Measurements from ENCODE around the gene TRMT44. TPM values are rescaled to one million over a fixed set of nuclear protein-coding genes. Genes with fewer than 3 reads are reported as not detected.
"Not testable (repeated sequence)": the region's sequence is repeated elsewhere in the genome, so short reads cannot be mapped to it uniquely, and the experiment has no call there.

Gene TRMT44
- polyA plus RNA-seq, 1 experiment: 7.1 TPM

DNA sequence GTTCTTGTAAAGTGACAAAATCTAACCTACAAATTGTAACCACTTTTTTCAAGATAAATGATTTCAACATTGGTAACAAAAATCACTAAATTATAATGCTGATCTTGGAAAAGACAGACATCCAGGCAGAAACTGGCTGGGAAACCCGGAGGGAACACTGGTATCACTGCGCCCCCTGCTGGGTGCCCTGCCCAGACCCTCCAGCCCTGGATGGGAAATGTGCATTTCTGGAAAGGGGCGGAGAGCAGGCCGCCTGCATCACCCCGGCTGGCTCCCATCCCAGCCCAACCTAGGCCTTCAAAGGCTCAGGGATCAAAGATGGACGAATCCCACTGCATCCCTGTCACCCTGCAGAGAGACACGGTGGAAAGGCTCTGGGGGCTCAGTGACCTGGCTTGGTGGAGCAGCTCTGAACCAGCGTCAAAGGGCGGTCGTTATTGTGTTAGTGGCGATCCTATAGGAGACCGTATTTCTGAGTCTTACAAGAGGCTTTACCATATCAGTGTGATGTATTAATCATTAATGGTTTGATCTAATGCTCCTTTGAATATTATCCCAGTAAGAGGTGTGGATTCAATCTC is 37.3 kb upstream of the TRMT44 start:
- POLR2A ChIA-PET: no interaction called here
- DNase-seq (ENCODE audit: low read depth): no peak
- CTCF ChIA-PET: interaction anchor here (0.7 to 6.3 kb wide), 34 partner anchors 9 to 226 kb away, joined by 3 to 76 read pairs (median 5); no protein-coding TSS in a partner anchor
- Histone ChIP-seq H3K27me3 (ENCODE audit: control insufficient read depth, insufficient read depth, low read length) (no peaks in the 10 kb centered on the region), H3K36me3 (ENCODE audit: control insufficient read depth, insufficient read depth, low read length) (peaks cover 19% of the 10 kb centered on the region), H3K4me3 (ENCODE audit: low read depth, low read length) (no peak overlapping the region)
- TF ChIP-seq, protein P1, sequence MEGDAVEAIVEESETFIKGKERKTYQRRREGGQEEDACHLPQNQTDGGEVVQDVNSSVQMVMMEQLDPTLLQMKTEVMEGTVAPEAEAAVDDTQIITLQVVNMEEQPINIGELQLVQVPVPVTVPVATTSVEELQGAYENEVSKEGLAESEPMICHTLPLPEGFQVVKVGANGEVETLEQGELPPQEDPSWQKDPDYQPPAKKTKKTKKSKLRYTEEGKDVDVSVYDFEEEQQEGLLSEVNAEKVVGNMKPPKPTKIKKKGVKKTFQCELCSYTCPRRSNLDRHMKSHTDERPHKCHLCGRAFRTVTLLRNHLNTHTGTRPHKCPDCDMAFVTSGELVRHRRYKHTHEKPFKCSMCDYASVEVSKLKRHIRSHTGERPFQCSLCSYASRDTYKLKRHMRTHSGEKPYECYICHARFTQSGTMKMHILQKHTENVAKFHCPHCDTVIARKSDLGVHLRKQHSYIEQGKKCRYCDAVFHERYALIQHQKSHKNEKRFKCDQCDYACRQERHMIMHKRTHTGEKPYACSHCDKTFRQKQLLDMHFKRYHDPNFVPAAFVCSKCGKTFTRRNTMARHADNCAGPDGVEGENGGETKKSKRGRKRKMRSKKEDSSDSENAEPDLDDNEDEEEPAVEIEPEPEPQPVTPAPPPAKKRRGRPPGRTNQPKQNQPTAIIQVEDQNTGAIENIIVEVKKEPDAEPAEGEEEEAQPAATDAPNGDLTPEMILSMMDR (IDR thresholded peaks at IDR 0.05; ENCODE audit: insufficient read depth, low read depth, low read length): peak; percentile 92

DNA sequence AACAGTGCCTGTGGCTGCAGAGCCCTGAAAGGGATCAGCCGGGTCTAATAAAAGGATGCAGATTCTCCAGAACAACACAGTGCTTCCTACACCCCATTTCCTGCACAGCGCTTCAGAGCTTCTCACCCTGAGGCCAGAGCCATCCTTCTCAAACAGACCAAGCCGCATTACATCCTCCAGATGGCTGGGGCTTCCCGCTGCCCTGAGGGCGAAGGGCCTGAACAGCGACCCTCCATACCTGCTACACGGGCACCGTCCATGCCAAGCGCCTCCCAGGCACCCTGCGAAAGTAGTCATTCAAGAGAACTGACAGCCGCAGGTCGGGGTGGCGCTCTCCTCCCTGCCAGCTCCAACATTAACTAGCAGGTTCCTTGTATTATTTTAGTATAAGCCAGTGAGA is 36.6 kb upstream of the TRMT44 start:
- POLR2A ChIA-PET: no interaction called here
- peaks cover 17% of the 10 kb centered on the region for H3K36me3 ChIP-seq (ENCODE audit: control insufficient read depth, insufficient read depth, low read length)
- DNase-seq (ENCODE audit: low read depth): no peak
- no peak overlapping the region for H3K4me3 ChIP-seq (ENCODE audit: low read depth, low read length)
- CTCF ChIA-PET: interaction anchor here (1.1 to 6.3 kb wide), 16 partner anchors 9 to 227 kb away, joined by 3 to 76 read pairs (median 10); no protein-coding TSS in a partner anchor
- TF ChIP-seq, protein P1 (IDR thresholded peaks at IDR 0.05; ENCODE audit: insufficient read depth, low read depth, low read length): no peak
- H3K27me3 ChIP-seq (ENCODE audit: control insufficient read depth, insufficient read depth, low read length): no peaks in the 10 kb centered on the region

DNA sequence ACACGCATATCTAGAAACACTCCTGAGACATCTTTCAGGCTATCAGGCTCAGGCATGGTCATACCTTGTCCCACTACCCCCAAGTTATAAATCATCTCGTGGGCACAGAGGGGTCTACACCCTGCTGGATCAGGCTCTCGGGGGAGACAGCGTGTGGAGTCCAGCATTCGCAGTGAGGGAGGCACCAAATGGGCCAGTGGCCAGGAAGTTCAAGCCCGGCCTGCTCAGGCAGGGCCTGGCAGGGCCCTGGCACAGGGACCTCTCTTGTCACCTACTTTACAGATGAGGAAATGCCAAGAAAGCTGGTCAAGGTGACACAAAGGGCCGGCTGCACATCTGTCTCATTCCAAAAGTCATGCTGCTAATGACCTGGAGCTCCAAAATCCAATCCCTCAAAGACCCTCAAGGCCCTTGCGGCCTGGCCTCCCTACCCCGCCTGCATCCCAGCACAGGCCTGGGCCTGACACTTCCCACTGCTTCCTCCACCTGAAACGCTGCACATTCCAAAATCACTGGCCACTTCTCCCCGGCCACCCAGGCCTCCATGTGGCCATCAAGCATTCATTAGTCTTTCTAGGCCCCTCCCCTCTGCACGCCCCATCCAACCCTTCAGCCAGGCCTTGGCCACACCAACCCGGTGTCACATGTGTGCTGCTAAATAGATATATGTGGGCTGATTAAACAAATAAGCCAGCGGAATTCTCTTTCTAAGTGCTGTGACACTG is 35.6 kb upstream of the TRMT44 start:
- ChIA-PET CTCF (interaction anchor here (0.7 to 6.3 kb wide), 6 partner anchors 9 to 168 kb away, joined by 3 to 76 read pairs (median 4); no protein-coding TSS in a partner anchor), POLR2A (no interaction called here)
- Histone ChIP-seq H3K4me3 (ENCODE audit: low read depth, low read length) (no peak overlapping the region), H3K27me3 (ENCODE audit: control insufficient read depth, insufficient read depth, low read length) (no peaks in the 10 kb centered on the region), H3K36me3 (ENCODE audit: control insufficient read depth, insufficient read depth, low read length) (peaks cover 22% of the 10 kb centered on the region)
- TF ChIP-seq, protein P1 (IDR thresholded peaks at IDR 0.05; ENCODE audit: insufficient read depth, low read depth, low read length): no peak
- DNase-seq (ENCODE audit: low read depth): no peak

DNA sequence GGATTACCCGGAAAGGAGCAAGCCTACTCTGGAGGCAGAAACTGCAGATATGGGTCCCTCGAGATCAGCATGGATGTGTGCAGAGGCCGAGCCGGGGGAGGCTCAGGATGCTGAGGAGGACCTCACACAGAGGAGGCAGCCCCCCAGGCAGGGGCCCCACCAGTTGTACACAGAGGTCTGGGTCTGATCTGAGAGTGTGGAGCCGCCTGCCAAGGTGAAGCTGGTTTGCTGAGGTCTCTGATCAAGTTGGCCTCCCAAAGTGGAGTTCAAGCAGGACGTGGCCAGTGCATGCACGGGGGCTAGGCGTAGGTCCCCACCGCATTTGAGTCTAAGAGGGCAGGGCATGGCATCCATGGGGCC is 35.1 kb upstream of the TRMT44 start:
- no peak for DNase-seq (ENCODE audit: low read depth)
- CTCF ChIA-PET: interaction anchor here (0.8 to 6.3 kb wide), 5 partner anchors 10 to 228 kb away, joined by 3 to 76 read pairs (median 6); no protein-coding TSS in a partner anchor
- no peak overlapping the region for H3K4me3 ChIP-seq (ENCODE audit: low read depth, low read length)
- no peaks in the 10 kb centered on the region for H3K27me3 ChIP-seq (ENCODE audit: control insufficient read depth, insufficient read depth, low read length)
- POLR2A ChIA-PET: no interaction called here
- TF ChIP-seq, protein P1 (IDR thresholded peaks at IDR 0.05; ENCODE audit: insufficient read depth, low read depth, low read length): no peak
- H3K36me3 ChIP-seq (ENCODE audit: control insufficient read depth, insufficient read depth, low read length): peaks cover 23% of the 10 kb centered on the region

DNA sequence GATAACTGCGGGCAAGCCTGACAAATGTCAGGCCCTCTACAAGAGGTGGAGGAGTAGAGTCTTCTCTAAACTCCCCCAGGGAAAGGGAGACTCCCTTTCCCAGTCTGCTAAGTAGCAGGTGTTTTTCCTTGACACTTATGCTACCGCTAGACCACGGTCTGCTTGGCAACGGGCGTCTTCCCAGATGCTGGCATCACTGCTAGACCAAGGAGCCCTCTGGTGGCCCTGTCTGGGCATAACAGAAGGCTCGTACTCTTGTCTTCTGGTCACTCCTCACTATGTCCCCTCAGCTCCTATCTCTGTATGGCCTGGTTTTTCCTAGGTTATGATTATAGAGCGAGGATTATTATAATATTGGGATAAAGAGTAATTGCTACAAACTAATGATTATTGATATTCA is 33.7 kb upstream of the TRMT44 start:
- DNase-seq (ENCODE audit: low read depth); H3K4me3 ChIP-seq (ENCODE audit: low read depth, low read length); H3K27me3 ChIP-seq (ENCODE audit: control insufficient read depth, insufficient read depth, low read length); POLR2A ChIA-PET: not testable (repeated sequence)
- CTCF ChIA-PET: interaction anchor here (1.3 to 6.3 kb wide), 8 partner anchors 12 to 230 kb away, joined by 5 to 76 read pairs (median 11); no protein-coding TSS in a partner anchor
- TF ChIP-seq, protein P1 (IDR thresholded peaks at IDR 0.05; ENCODE audit: insufficient read depth, low read depth, low read length): peak; percentile 39
- peaks cover 28% of the 10 kb centered on the region for H3K36me3 ChIP-seq (ENCODE audit: control insufficient read depth, insufficient read depth, low read length)
